Smooth muscle cell (in vitro differentiated cells): Measurements from ENCODE around the gene OR8S1. TPM values are rescaled to one million over a fixed set of nuclear protein-coding genes. Genes with fewer than 3 reads are reported as not detected.

Source experiments
- DNase-seq: peaks from one replicate; lab custom pipeline; 2025; ENCODE audit not compliant: unreplicated experiment; lab: John Stamatoyannopoulos, UW
- H2AFZ ChIP-seq: fragments of 200-600 bp; sonication (generic); 2 replicates; pipeline ENCODE4 v1.6.0; 2016; ENCODE audit warnings: antibody characterized with exemption, low read depth, mild to moderate bottlenecking
- H3F3A ChIP-seq: fragments of 200-600 bp; sonication (generic); 2 replicates; pipeline ENCODE4 v1.6.0; 2017; ENCODE audit warnings: antibody characterized with exemption, low read depth
- H3K27ac ChIP-seq: fragments of 200-600 bp; sonication (generic); 2 replicates; pipeline ENCODE4 v1.5.1; 2016; ENCODE audit warnings: low read depth, mild to moderate bottlenecking
- H3K27me3 ChIP-seq: fragments of 200-600 bp; sonication (generic); 2 replicates; pipeline ENCODE4 v1.6.1; 2016; ENCODE audit warnings: low read depth, mild to moderate bottlenecking
- H3K36me3 ChIP-seq: fragments of 200-600 bp; sonication (generic); 2 replicates; pipeline ENCODE4 v1.5.1; 2016; ENCODE audit warnings: low read depth
- H3K4me1 ChIP-seq: fragments of 200-600 bp; sonication (generic); 2 replicates; pipeline ENCODE4 v1.5.1; 2016; ENCODE audit warnings: low read depth
- H3K4me2 ChIP-seq: fragments of 200-600 bp; sonication (generic); 2 replicates; pipeline ENCODE4 v1.6.0; 2016; ENCODE audit warnings: mild to moderate bottlenecking
- H3K4me3 ChIP-seq: fragments of 200-600 bp; sonication (generic); 2 replicates; pipeline ENCODE4 v1.5.1; 2016; ENCODE audit warnings: mild to moderate bottlenecking
- H3K79me2 ChIP-seq: fragments of 200-600 bp; sonication (generic); 2 replicates; pipeline ENCODE4 v1.6.0; 2016; ENCODE audit warnings: low read depth, mild to moderate bottlenecking
- H3K9ac ChIP-seq: fragments of 200-600 bp; sonication (generic); 2 replicates; pipeline ENCODE4 v1.6.0; 2016; ENCODE audit warnings: low read depth
- H3K9me3 ChIP-seq: fragments of 200-600 bp; sonication (generic); replicated peaks from 2 replicates; pipeline ENCODE4 v1.5.1; 2016; ENCODE audit warnings: low read depth
- H4K20me1 ChIP-seq: fragments of 200-600 bp; sonication (generic); 2 replicates; pipeline ENCODE4 v1.6.0; 2016; ENCODE audit warnings: low read depth
- CTCF ChIP-seq: fragments of 200-600 bp; sonication (generic); IDR thresholded peaks from 2 replicates; pipeline ENCODE4 v1.5.1; 2017; ENCODE audit warnings: borderline replicate concordance, mild to moderate bottlenecking, antibody characterized with exemption; ENCODE audit not compliant: insufficient read depth, poor library complexity, severe bottlenecking
- WGBS: methylation state at CpG from one replicate; pipeline ENCODE4 v1.1.7; 2016; ENCODE audit warnings: low lambda C conversion rate; 5-methylcytosine and 5-hydroxymethylcytosine counted together
- polyA plus RNA-seq: library from polyadenylated mRNA; unstranded; fragments of >200 nt; fragmentation: Nextera tagmentation; extraction: Ambion mirVana; gene quantifications from 2 replicates; pipeline ENCODE4 v1.2.1, GENCODE V29; 2016
- total RNA-seq: library from RNA; depleted of rRNA; stranded (reverse); fragments of >200 nt; gene quantifications from 2 replicates; pipeline ENCODE4 v1.2.3, GENCODE V29; 2014

The OR8S1 gene
- total and polyA plus RNA-seq, 2 experiments from 2014 or later = not detected

GRCh38 chr12:48527891-48528670, 2.6 kb downstream of the OR8S1 start:
- Histone ChIP-seq H3K4me2 (no peak overlapping the region), H3F3A (no peaks in the 10 kb centered on the region), H3K9ac (no peak overlapping the region), H2AFZ (no peak overlapping the region), H3K4me1 (no peaks in the 10 kb centered on the region), H3K79me2 (no peaks in the 10 kb centered on the region), H3K36me3 (no peaks in the 10 kb centered on the region), H3K4me3 (no peak overlapping the region), H4K20me1 (no peaks in the 10 kb centered on the region), H3K27me3 (no peaks in the 10 kb centered on the region), H3K9me3 (no peaks in the 10 kb centered on the region), H3K27ac (no peak overlapping the region)
- DNase-seq = no peak
- 93% methylated on average over 44 of the region's 44 CpGs for WGBS
- no peak for TF ChIP-seq CTCF

GRCh38 chr12:48532601-48533000, 7.2 kb downstream of the OR8S1 start:
- no peak for TF ChIP-seq CTCF
- Histone ChIP-seq H3K4me3 (no peak overlapping the region), H3K36me3 (no peaks in the 10 kb centered on the region), H3K4me2 (no peak overlapping the region), H4K20me1 (no peaks in the 10 kb centered on the region), H2AFZ (no peak overlapping the region), H3K9ac (no peak overlapping the region), H3K4me1 (no peaks in the 10 kb centered on the region), H3K27me3 (no peaks in the 10 kb centered on the region), H3F3A (no peaks in the 10 kb centered on the region), H3K79me2 (no peaks in the 10 kb centered on the region), H3K27ac (no peak overlapping the region), H3K9me3 (no peaks in the 10 kb centered on the region)
- no peak for DNase-seq

- Histone ChIP-seq H3K27ac (no peak overlapping the region), H3K79me2 (no peaks in the 10 kb centered on the region), H2AFZ (no peak overlapping the region), H3F3A (no peaks in the 10 kb centered on the region), H3K4me1 (no peaks in the 10 kb centered on the region), H3K27me3 (no peaks in the 10 kb centered on the region), H3K4me3 (no peak overlapping the region), H3K9ac (no peak overlapping the region), H3K9me3 (no peaks in the 10 kb centered on the region), H4K20me1 (no peaks in the 10 kb centered on the region), H3K4me2 (no peak overlapping the region), H3K36me3 (no peaks in the 10 kb centered on the region)
- DNase-seq = no peak
- TF ChIP-seq CTCF = no peak
- WGBS = 97% methylated on average over 1 of the region's 1 CpG
These were observed 11.2 kb downstream of the OR8S1 start for GRCh38 chr12:48536602-48537001.
